KMS-11 (cell line): ENCODE measurements around the gene VIL1.

Experiments
- H2AFZ ChIP-seq: fragments of 200-600 bp; sonication (generic); 2 replicates; pipeline ENCODE4 v1.6.1; 2016; ENCODE audit warnings: antibody characterized with exemption, mixed run types, low read depth
- H3K27ac ChIP-seq: fragments of 200-600 bp; sonication (generic); 2 replicates; pipeline ENCODE4 v1.6.1; 2016; ENCODE audit warnings: mild to moderate bottlenecking, mixed run types
- H3K27me3 ChIP-seq: fragments of 200-600 bp; sonication (generic); 2 replicates; pipeline ENCODE4 v1.6.1; 2017; ENCODE audit warnings: mild to moderate bottlenecking, low read depth, mixed run types, moderate library complexity; ENCODE audit not compliant: insufficient read depth
- H3K36me3 ChIP-seq: fragments of 200-600 bp; sonication (generic); 2 replicates; pipeline ENCODE4 v1.6.1; 2017; ENCODE audit warnings: mild to moderate bottlenecking, mixed run types; ENCODE audit not compliant: insufficient read depth
- H3K4me1 ChIP-seq: fragments of 200-600 bp; sonication (generic); 2 replicates; pipeline ENCODE4 v1.6.1; 2016; ENCODE audit warnings: mild to moderate bottlenecking, low read depth, mixed run types; ENCODE audit not compliant: poor library complexity, severe bottlenecking
- H3K4me2 ChIP-seq: fragments of 200-600 bp; sonication (generic); 2 replicates; pipeline ENCODE4 v1.7.0; 2016; ENCODE audit warnings: mild to moderate bottlenecking, mixed run types
- H3K4me3 ChIP-seq: fragments of 200-600 bp; sonication (generic); IDR thresholded peaks from 2 replicates; pipeline ENCODE4 v1.6.1; 2017; ENCODE audit warnings: low read depth, low read length, mixed read lengths; ENCODE audit not compliant: insufficient read depth
- H3K79me2 ChIP-seq: fragments of 200-600 bp; sonication (generic); 2 replicates; pipeline ENCODE4 v1.6.1; 2016; ENCODE audit warnings: low read depth, mixed run types; ENCODE audit not compliant: insufficient read depth
- H3K9ac ChIP-seq: fragments of 200-600 bp; sonication (generic); 2 replicates; pipeline ENCODE4 v1.6.1; 2016; ENCODE audit warnings: mild to moderate bottlenecking, mixed run types
- H4K20me1 ChIP-seq: fragments of 200-600 bp; sonication (generic); 2 replicates; pipeline ENCODE4 v1.6.1; 2016; ENCODE audit warnings: mild to moderate bottlenecking, mixed run types; ENCODE audit not compliant: insufficient read depth
- TF ChIP-seq, protein P1 (sequence below): fragments of 200-600 bp; sonication (generic); conservative IDR thresholded peaks from 2 replicates; pipeline ENCODE4 v1.6.1; 2017; ENCODE audit warnings: low read depth, mild to moderate bottlenecking, antibody characterized with exemption, low read length, moderate library complexity, mixed read lengths

VIL1 gene

DNA sequence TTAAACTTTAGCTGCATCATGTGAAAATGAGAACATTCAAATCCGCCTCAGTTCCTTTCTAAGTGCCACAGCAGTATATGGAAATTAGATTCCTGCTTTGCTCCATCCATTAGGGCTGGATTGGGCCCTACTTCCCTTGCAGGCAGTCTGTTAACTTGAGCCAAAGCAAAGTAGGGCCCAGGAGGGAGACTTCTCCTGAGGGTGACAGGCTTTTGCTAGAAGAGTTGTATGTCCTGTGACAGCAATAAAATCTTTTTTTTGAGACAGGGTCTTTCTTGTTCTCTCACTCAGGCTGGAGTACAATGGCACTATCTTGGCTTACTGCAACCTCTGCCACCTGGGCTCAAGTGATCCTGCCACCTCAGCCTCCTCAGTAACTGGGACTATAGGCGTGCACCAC, 28.1 kb downstream of the VIL1 start:
- Histone ChIP-seq H3K79me2 (no peaks in the 10 kb centered on the region), H3K27me3 (no peaks in the 10 kb centered on the region), H3K4me3 (no peak overlapping the region), H3K27ac (no peak overlapping the region), H4K20me1 (no peaks in the 10 kb centered on the region), H3K4me2 (no peak overlapping the region), H3K9ac (no peak overlapping the region), H2AFZ (no peak overlapping the region), H3K36me3 (no peaks in the 10 kb centered on the region), H3K4me1 (no peaks in the 10 kb centered on the region)
- TF ChIP-seq, protein P1, sequence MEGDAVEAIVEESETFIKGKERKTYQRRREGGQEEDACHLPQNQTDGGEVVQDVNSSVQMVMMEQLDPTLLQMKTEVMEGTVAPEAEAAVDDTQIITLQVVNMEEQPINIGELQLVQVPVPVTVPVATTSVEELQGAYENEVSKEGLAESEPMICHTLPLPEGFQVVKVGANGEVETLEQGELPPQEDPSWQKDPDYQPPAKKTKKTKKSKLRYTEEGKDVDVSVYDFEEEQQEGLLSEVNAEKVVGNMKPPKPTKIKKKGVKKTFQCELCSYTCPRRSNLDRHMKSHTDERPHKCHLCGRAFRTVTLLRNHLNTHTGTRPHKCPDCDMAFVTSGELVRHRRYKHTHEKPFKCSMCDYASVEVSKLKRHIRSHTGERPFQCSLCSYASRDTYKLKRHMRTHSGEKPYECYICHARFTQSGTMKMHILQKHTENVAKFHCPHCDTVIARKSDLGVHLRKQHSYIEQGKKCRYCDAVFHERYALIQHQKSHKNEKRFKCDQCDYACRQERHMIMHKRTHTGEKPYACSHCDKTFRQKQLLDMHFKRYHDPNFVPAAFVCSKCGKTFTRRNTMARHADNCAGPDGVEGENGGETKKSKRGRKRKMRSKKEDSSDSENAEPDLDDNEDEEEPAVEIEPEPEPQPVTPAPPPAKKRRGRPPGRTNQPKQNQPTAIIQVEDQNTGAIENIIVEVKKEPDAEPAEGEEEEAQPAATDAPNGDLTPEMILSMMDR, result no peak

DNA sequence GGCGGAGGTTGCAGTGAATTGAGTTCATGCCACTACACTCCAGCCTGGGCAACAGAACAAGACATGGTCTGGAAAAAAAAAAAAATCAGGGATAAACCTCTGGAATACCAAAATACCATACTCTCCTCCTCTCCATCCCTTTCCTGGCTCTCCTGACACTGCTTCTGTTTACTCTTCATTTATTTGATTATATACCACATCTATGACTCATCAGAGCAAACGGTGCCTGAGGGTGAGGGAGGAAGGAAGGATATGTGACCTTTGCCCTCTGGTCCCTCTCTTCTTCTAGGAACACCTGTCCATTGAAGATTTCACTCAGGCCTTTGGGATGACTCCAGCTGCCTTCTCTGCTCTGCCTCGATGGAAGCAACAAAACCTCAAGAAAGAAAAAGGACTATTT, 30.0 kb downstream of the VIL1 start:
- H2AFZ ChIP-seq, result no peak overlapping the region
- no peak overlapping the region for H3K4me3 ChIP-seq
- TF ChIP-seq, protein P1, result no peak
- H3K4me1 ChIP-seq, result no peaks in the 10 kb centered on the region
- no peaks in the 10 kb centered on the region for H4K20me1 ChIP-seq
- H3K4me2 ChIP-seq, result no peak overlapping the region
- no peaks in the 10 kb centered on the region for H3K79me2 ChIP-seq
- no peak overlapping the region for H3K27ac ChIP-seq
- no peaks in the 10 kb centered on the region for H3K27me3 ChIP-seq
- no peak overlapping the region for H3K9ac ChIP-seq
- no peaks in the 10 kb centered on the region for H3K36me3 ChIP-seq

DNA sequence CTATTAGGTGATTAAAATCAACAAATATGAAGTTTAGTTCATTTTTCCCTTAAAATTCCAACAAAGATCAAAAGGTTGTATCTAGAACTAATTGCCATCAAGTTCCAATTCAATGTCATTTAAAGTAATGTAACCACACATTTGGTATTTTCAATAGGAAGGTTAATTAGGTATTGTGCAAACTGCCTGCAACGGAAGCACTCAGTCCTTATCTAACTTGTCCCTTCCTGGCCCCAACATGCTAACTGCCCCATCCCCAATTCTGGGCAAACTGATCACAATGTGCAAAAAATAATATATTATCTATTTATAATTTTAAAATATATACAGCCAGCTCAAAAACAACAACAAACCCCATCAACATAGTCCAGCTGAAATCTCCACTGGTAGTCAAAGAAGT, 33.2 kb downstream of the VIL1 start:
- Histone ChIP-seq H3K4me2 (no peak overlapping the region), H4K20me1 (no peaks in the 10 kb centered on the region), H3K27ac (no peak overlapping the region), H3K79me2 (no peaks in the 10 kb centered on the region), H3K36me3 (peaks cover 7% of the 10 kb centered on the region; the same call in 1 of the 2 replicates), H3K27me3 (no peaks in the 10 kb centered on the region), H3K4me1 (no peaks in the 10 kb centered on the region), H2AFZ (no peak overlapping the region), H3K9ac (no peak overlapping the region), H3K4me3 (no peak overlapping the region)
- TF ChIP-seq, protein P1, result no peak

DNA sequence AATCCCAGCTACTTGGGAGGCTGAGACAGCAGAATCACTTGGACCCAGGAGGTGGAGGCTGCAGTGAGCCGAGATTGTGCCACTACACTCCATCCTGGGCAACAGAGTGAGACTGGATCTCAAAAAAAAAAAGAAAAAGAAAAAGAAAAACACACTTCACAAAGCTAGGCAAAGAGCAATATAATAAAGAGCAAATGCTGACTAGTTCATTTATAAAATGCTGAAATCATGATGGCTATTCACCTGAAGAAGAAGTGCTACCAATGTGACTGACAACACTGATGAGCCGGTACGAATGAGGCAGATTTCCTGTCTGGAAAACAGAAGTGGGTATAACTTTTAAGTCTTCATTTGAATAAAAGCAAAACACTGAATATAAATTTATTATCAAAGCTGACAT, 37.9 kb downstream of the VIL1 start:
- no peaks in the 10 kb centered on the region for H3K79me2 ChIP-seq
- TF ChIP-seq, protein P1, result no peak
- H3K9ac ChIP-seq, result no peak overlapping the region
- H4K20me1 ChIP-seq, result no peaks in the 10 kb centered on the region
- no peak overlapping the region for H3K4me2 ChIP-seq
- no peak overlapping the region for H3K27ac ChIP-seq
- no peak overlapping the region for H3K4me3 ChIP-seq
- no peak overlapping the region for H2AFZ ChIP-seq
- peaks cover 7% of the 10 kb centered on the region; the same call in 1 of the 2 replicates for H3K36me3 ChIP-seq
- H3K27me3 ChIP-seq, result no peaks in the 10 kb centered on the region
- peaks cover 6% of the 10 kb centered on the region for H3K4me1 ChIP-seq
